NOMO-1 treated with DMSO at 0.1 percent for 48 hours (cell line): ENCODE measurements around the gene HIPK1.
"Not testable (repeated sequence)": the region's sequence is repeated elsewhere in the genome, so short reads cannot be mapped to it uniquely, and the experiment has no call there.

Source experiments
- DNase-seq: peaks from one replicate; lab custom pipeline; 2025; ENCODE audit not compliant: unreplicated experiment; lab: John Stamatoyannopoulos, UW

The HIPK1 gene

GRCh38 chr1:114009393-114009792 lies 80.3 kb downstream of the HIPK1 start:
- no peak for DNase-seq

GRCh38 chr1:114010433-114011184 lies 81.5 kb downstream of the HIPK1 start:
- DNase-seq, result no peak

- DNase-seq, result no peak
Measured at GRCh38 chr1:114011796-114012195, 82.7 kb downstream of the HIPK1 start.

- DNase-seq, result no peak
Measured at GRCh38 chr1:114015075-114015474, 86.0 kb downstream of the HIPK1 start.

GRCh38 chr1:114019724-114020123 lies 90.6 kb downstream of the HIPK1 start:
- DNase-seq, result not testable (repeated sequence)

DNA sequence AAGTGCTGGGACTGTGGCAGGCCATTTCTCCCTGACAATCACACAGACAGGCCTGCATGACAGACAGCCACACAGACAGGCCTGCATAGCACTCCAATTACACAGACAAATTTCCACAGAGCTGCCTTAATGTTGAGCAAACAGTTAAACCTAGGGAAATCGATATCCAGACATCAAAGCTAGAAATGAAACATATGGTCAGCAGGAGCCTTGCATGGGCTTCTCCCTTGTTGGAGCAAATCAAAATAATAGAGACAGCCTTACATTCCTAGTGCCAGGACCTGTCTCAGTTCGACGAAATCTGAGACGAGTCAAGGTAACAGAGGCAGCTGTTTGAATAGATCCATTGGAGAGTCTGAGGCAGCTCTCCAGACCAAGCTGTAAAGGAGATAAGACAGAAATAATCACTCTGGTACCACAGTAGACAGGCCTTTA lies 92.6 kb downstream of the HIPK1 start:
- DNase-seq, result no peak

DNA sequence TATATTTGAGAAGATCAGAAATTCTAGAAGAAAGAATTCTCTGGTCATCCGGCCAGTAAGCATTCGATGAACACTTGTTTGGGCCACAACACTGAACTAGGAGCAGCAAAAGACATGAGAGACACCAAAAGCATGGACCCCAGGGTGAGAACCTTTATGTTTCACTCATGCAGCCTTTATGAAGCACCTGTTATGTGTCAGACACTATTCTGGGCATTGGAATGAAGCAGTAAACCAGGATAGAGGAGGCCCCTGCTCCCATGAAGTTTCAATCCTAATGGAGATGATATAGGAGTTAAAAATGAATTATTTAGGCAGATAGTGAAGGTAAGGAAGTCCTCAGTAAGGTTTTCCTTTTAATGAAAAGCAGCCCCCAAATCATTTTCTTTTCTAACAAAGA lies 93.8 kb downstream of the HIPK1 start:
- no peak for DNase-seq

DNA sequence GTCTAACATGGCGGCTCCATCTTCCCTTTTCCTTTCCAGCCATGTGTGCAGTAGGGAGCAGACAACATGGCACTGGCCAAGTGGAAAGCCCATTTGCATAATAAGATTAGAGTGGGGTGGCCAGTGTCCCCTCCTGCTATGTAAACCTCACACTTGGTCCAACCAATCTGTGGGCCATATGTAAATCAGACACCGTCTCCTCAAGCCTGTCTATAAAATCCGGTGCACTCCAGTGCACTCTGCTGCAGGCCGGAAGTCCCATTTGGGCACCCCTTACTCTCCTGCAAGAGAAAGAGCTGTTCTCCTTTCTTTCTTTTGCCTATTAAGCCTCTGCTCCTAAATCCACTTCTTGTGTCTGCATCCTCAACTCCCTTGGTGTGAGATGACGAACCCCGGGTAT lies 94.3 kb downstream of the HIPK1 start:
- no peak for DNase-seq

- DNase-seq, result no peak
Measured at GRCh38 chr1:114024049-114024448, 94.9 kb downstream of the HIPK1 start.

DNA sequence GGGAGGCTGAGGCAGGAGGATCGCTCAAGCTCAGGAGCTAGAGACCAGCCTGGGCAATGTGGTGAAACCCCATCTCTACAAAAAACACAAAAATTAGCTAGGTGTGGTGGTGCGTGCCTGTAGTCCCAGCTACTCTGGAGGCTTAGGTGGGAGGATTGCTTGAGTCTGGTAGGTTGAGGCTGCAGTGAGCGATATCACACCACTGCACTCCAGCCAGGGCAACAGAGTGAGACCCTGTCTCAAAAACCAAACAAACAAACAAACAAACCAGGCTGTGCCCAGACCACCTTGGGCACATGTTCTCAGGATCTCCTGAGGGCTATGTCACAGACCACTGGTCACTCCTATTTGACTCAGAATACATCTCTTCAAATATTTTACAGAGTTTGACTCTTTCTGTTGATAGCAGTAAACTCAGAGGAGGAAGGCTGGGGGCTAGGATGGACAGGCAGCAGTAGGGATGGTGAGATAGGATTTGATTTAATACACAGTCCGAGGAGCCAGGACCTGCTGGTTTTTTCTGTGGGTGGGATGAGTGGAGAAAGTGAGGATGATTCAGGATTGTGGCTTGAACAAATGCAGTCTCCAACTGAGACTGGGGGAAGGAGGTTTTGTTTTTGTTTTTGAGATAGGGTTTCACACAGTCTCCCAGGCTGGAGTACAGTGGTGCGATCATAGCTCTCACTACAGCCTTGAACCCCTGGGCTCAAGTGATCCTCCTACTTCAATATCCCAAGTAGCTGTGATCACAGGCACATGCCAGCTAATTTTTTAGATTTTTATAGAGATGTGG lies 96.7 kb downstream of the HIPK1 start:
- DNase-seq, result no peak

GRCh38 chr1:114026797-114027196 lies 97.7 kb downstream of the HIPK1 start:
- DNase-seq, result no peak
